DLD1 (cell line): ENCODE measurements around the gene EIF4G1.

Source experiments
- in situ Hi-C: cut with HindIII; loops from 2 replicates; pipeline ENCODE4 v1.10.0; 2017; ENCODE audit warnings: low sequenced_read_pairs

Gene EIF4G1

GRCh38 chr3:184306341-184306972 lies 7.9 kb upstream of the EIF4G1 start:
- in situ Hi-C loops = no loop called here

- in situ Hi-C loops = no loop called here
Observed at GRCh38 chr3:184307915-184308314, 6.5 kb upstream of the EIF4G1 start.

GRCh38 chr3:184308744-184309143 lies 5.7 kb upstream of the EIF4G1 start:
- in situ Hi-C loops = no loop called here

- in situ Hi-C loops = no loop called here
Observed at GRCh38 chr3:184311633-184312032, 2.8 kb upstream of the EIF4G1 start.

GRCh38 chr3:184314700-184315542 lies 515 bp downstream of the EIF4G1 start:
- in situ Hi-C loops = no loop called here

GRCh38 chr3:184315543-184315867 lies 1.1 kb downstream of the EIF4G1 start:
- in situ Hi-C loops = no loop called here

GRCh38 chr3:184315871-184316661 lies 1.7 kb downstream of the EIF4G1 start:
- in situ Hi-C loops = no loop called here

- in situ Hi-C loops = no loop called here
Observed at GRCh38 chr3:184316792-184317191, 2.4 kb downstream of the EIF4G1 start.

GRCh38 chr3:184317201-184317600 lies 2.8 kb downstream of the EIF4G1 start:
- in situ Hi-C loops = no loop called here

- in situ Hi-C loops = no loop called here
Observed at GRCh38 chr3:184320104-184320445, 5.7 kb downstream of the EIF4G1 start.

- in situ Hi-C loops = no loop called here
Observed at GRCh38 chr3:184321666-184322065, 7.3 kb downstream of the EIF4G1 start.

- in situ Hi-C loops = no loop called here
Observed at GRCh38 chr3:184322731-184323487, 8.5 kb downstream of the EIF4G1 start.

- in situ Hi-C loops = no loop called here
Observed at GRCh38 chr3:184323696-184324095, 9.3 kb downstream of the EIF4G1 start.

GRCh38 chr3:184325269-184325668 lies 10.9 kb downstream of the EIF4G1 start:
- in situ Hi-C loops = no loop called here

GRCh38 chr3:184325715-184326369 lies 11.4 kb downstream of the EIF4G1 start:
- in situ Hi-C loops = no loop called here

GRCh38 chr3:184327171-184327570 lies 12.8 kb downstream of the EIF4G1 start:
- in situ Hi-C loops = no loop called here

GRCh38 chr3:184328516-184328915 lies 14.1 kb downstream of the EIF4G1 start:
- in situ Hi-C loops = no loop called here

- in situ Hi-C loops = no loop called here
Observed at GRCh38 chr3:184332370-184333090, 18.1 kb downstream of the EIF4G1 start.

GRCh38 chr3:184333190-184333589 lies 18.8 kb downstream of the EIF4G1 start:
- in situ Hi-C loops = no loop called here

GRCh38 chr3:184333700-184334099 lies 19.3 kb downstream of the EIF4G1 start:
- in situ Hi-C loops = no loop called here
